ENCODE data around the gene BSCL2. TPM values are rescaled to one million over a fixed set of nuclear protein-coding genes. Genes with fewer than 3 reads are reported as not detected.
"Not testable (repeated sequence)": the region's sequence is repeated elsewhere in the genome, so short reads cannot be mapped to it uniquely, and the experiment has no call there.

The BSCL2 gene
- total RNA-seq, 1 experiment from 2014 or later = 97.2 TPM

DNA sequence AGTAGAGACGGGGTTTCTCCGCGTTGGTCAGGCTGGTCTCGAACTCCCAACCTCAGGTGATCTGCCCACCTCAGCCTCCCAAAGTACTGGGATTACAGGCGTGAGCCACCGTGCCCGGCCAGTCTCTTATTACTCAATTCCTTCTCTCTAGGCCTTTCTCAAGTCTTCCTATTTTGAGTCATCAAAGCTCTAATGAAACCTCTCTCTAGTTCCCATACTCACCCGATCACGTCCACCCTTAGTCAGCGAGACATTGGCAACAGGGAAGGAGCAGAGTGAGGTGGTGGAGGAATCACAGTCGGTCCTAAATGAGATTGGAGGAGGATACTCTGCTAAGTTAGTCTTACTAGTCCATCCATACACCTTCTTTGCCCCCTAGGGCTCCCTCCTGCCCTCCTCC, 5.0 kb downstream of the BSCL2 start:
- Mint-ChIP-seq H3K36me3 (peaks cover 33% of the 10 kb centered on the region), H3K27me3 (ENCODE audit: low read depth) (no peaks in the 10 kb centered on the region; the same call in 1 of the 2 replicates), H3K9me3 (no peaks in the 10 kb centered on the region), H3K4me3 (no peak overlapping the region), H3K4me1 (peaks cover 13% of the 10 kb centered on the region), H3K27ac (peak overlapping the region; percentile 62; the same call in 1 of the 2 replicates)
- DNase-seq (ENCODE audit: low spot score) (no peak), ATAC-seq (no peak)
- TF ChIP-seq, protein P1, sequence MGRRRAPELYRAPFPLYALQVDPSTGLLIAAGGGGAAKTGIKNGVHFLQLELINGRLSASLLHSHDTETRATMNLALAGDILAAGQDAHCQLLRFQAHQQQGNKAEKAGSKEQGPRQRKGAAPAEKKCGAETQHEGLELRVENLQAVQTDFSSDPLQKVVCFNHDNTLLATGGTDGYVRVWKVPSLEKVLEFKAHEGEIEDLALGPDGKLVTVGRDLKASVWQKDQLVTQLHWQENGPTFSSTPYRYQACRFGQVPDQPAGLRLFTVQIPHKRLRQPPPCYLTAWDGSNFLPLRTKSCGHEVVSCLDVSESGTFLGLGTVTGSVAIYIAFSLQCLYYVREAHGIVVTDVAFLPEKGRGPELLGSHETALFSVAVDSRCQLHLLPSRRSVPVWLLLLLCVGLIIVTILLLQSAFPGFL (CRISPR knock-in tag; IDR thresholded peaks at IDR 0.05; ENCODE audit: borderline replicate concordance) = no peak
- no peak for TF ChIP-seq TEAD4 (CRISPR knock-in tag; IDR thresholded peaks at IDR 0.05)
- ChIA-PET POLR2A (no interaction called here), CTCF (no interaction called here)

DNA sequence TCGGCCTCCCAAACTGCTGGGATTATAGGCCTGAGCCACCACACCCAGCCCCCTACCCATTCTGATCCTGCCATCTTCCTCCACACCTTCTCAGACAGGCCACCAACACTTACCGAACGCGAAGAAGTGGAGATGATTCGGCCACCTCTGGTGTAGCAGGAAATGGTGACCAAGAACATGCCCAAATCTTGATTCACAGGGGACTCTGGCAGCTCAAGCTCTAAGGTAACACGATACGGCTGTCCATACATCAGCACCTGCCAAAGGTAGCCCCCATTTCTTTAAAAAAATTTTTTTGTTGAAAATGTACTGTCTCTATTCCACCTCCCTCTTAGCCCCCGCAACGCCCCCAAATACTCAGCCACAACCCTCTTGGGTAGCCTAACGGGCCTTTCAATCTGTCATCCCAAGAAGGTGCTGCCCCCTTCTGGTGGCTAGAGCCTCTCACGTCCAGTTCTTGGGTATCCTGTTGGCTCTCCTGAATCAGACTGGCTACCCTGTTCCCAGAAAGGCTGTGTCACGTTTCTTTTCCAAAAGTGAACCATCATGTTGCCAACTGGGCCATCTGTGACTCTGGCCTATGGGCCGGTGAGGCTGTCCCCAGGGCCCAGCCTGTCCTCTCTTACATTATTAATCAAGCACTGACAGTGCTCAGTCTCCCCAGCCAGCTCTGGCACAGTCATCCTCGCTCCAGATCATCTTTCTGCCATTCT, 12.6 kb downstream of the BSCL2 start:
- no peak overlapping the region for H3K4me3 Mint-ChIP-seq
- POLR2A ChIA-PET = interaction anchor here (1.2 kb wide), 1 partner anchor 103 kb away, joined by 3 read pairs; the partner anchor contains the start of gene TUT1

GRCh38 chr11:62693624-62694023, 13.6 kb downstream of the BSCL2 start:
- H3K9me3 Mint-ChIP-seq; POLR2A ChIA-PET; H3K27ac Mint-ChIP-seq; H3K4me3 Mint-ChIP-seq; H3K27me3 Mint-ChIP-seq (ENCODE audit: low read depth); ATAC-seq; DNase-seq (ENCODE audit: low spot score); H3K4me1 Mint-ChIP-seq: not testable (repeated sequence)
- H3K36me3 Mint-ChIP-seq = peaks cover 31% of the 10 kb centered on the region
- CTCF ChIA-PET = interaction anchor here (0.9 to 2.6 kb wide), 8 partner anchors 12 to 299 kb away, joined by 4 to 14 read pairs (median 9); partner anchors contain the start of genes EEF1G and TUT1

More for the DNA sequence above, 12.6 kb downstream of the BSCL2 start:
- peak overlapping the region; percentile 73 for H3K27ac Mint-ChIP-seq
- TF ChIP-seq SOX15 (CRISPR knock-in tag; IDR thresholded peaks at IDR 0.05) = no peak
- TF ChIP-seq, protein P2, sequence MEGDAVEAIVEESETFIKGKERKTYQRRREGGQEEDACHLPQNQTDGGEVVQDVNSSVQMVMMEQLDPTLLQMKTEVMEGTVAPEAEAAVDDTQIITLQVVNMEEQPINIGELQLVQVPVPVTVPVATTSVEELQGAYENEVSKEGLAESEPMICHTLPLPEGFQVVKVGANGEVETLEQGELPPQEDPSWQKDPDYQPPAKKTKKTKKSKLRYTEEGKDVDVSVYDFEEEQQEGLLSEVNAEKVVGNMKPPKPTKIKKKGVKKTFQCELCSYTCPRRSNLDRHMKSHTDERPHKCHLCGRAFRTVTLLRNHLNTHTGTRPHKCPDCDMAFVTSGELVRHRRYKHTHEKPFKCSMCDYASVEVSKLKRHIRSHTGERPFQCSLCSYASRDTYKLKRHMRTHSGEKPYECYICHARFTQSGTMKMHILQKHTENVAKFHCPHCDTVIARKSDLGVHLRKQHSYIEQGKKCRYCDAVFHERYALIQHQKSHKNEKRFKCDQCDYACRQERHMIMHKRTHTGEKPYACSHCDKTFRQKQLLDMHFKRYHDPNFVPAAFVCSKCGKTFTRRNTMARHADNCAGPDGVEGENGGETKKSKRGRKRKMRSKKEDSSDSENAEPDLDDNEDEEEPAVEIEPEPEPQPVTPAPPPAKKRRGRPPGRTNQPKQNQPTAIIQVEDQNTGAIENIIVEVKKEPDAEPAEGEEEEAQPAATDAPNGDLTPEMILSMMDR (IDR thresholded peaks at IDR 0.05) = peak; percentile 84
- TF ChIP-seq, protein P3, sequence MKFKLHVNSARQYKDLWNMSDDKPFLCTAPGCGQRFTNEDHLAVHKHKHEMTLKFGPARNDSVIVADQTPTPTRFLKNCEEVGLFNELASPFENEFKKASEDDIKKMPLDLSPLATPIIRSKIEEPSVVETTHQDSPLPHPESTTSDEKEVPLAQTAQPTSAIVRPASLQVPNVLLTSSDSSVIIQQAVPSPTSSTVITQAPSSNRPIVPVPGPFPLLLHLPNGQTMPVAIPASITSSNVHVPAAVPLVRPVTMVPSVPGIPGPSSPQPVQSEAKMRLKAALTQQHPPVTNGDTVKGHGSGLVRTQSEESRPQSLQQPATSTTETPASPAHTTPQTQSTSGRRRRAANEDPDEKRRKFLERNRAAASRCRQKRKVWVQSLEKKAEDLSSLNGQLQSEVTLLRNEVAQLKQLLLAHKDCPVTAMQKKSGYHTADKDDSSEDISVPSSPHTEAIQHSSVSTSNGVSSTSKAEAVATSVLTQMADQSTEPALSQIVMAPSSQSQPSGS (CRISPR knock-in tag; IDR thresholded peaks at IDR 0.05; ENCODE audit: borderline replicate concordance, low read depth) = no peak
- H3K36me3 Mint-ChIP-seq = peaks cover 32% of the 10 kb centered on the region
- peak; percentile 86 for DNase-seq (ENCODE audit: low spot score)
- peaks cover 2% of the 10 kb centered on the region; the same call in 1 of the 2 replicates for H3K4me1 Mint-ChIP-seq
- CTCF ChIA-PET = interaction anchor here (0.6 to 2.8 kb wide), 28 partner anchors 11 to 300 kb away, joined by 3 to 14 read pairs (median 4); partner anchors contain the start of genes B3GAT3, BSCL2, C11orf98 and EEF1G
- ATAC-seq = peak; percentile 84
- no peaks in the 10 kb centered on the region for H3K27me3 Mint-ChIP-seq (ENCODE audit: low read depth)
- no peaks in the 10 kb centered on the region for H3K9me3 Mint-ChIP-seq

DNA sequence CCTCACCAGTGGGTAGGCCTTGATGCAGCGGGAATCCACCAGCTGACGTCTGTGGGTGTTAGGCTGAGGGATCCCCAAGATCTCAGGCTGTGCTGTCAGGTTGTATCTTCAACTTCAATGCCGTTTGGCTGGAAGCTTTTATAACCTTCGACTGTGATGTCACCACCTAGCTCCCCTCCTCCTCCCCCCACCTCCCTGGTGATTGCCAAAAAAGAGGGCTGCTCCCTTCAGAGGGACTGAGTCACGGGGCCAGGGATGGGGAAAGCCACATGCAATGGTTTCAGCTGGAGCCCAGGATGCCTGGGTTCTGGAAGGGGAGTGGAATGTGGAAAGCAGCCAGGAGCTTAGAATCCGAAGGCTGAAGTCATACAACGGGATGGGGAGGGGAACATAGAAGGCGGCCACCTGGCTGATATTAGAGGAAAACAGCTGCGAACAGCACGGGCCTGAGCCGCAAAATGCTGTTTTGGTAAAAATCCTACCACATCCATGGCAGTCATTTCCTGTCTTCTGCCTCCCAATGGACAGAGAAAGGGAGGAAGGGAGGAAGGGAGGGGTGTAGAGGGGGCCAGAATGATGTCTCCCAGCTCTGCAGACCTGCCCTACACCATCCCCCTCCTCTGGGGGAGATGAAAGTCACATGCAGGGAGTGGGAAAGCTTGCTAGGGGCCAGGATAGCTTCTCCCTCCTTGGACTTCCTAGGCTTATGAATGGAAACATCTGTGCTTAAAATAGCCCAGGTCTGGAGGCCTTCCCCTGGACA, 17.6 kb downstream of the BSCL2 start, which contains the start of gene LRRN4CL:
Gene LRRN4CL, minus strand, starts transcription at position 110 of the 763 bp plus-strand sequence. CDS start 1,022 bp downstream, outside the sequence.
- H3K9me3 Mint-ChIP-seq = no peaks in the 10 kb centered on the region
- ChIA-PET CTCF (interaction anchor here (0.8 to 3.0 kb wide), 8 partner anchors 10 to 294 kb away, joined by 3 to 21 read pairs (median 5); partner anchors contain the start of genes LBHD1, TMEM179B, UBXN1 and UQCC3), POLR2A (interaction anchor here (0.6 to 2.2 kb wide), 7 partner anchors 14 to 98 kb away, joined by 3 to 9 read pairs (median 6); partner anchors contain the start of genes BSCL2, C11orf98, CSKMT and GNG3)
- no peak for DNase-seq (ENCODE audit: low spot score)
- ATAC-seq = no peak
- H3K27me3 Mint-ChIP-seq (ENCODE audit: low read depth) = no peaks in the 10 kb centered on the region
- peaks cover 25% of the 10 kb centered on the region for H3K36me3 Mint-ChIP-seq
- H3K27ac Mint-ChIP-seq = peak within 1 kb of the TSS; percentile 89
- no peak within 1 kb of the TSS for H3K4me3 Mint-ChIP-seq
- peaks cover 9% of the 10 kb centered on the region; the same call in 1 of the 2 replicates for H3K4me1 Mint-ChIP-seq
- TF ChIP-seq FOXK1 (CRISPR knock-in tag; IDR thresholded peaks at IDR 0.05) = no peak
- TF ChIP-seq HMGXB4 (CRISPR knock-in tag; IDR thresholded peaks at IDR 0.05) = no peak
- no peak for TF ChIP-seq ZNF396 (CRISPR knock-in tag; IDR thresholded peaks at IDR 0.05; ENCODE audit: borderline replicate concordance)
- TF ChIP-seq, protein P4, sequence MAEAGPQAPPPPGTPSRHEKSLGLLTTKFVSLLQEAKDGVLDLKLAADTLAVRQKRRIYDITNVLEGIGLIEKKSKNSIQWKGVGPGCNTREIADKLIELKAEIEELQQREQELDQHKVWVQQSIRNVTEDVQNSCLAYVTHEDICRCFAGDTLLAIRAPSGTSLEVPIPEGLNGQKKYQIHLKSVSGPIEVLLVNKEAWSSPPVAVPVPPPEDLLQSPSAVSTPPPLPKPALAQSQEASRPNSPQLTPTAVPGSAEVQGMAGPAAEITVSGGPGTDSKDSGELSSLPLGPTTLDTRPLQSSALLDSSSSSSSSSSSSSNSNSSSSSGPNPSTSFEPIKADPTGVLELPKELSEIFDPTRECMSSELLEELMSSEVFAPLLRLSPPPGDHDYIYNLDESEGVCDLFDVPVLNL (CRISPR knock-in tag; IDR thresholded peaks at IDR 0.05; ENCODE audit: borderline replicate concordance, low read depth) = no peak
- no peak for TF ChIP-seq SOX15 (CRISPR knock-in tag; IDR thresholded peaks at IDR 0.05)
- TF ChIP-seq FOXP1 (CRISPR knock-in tag; IDR thresholded peaks at IDR 0.05; ENCODE audit: borderline replicate concordance) = no peak
- TF ChIP-seq, protein P5, sequence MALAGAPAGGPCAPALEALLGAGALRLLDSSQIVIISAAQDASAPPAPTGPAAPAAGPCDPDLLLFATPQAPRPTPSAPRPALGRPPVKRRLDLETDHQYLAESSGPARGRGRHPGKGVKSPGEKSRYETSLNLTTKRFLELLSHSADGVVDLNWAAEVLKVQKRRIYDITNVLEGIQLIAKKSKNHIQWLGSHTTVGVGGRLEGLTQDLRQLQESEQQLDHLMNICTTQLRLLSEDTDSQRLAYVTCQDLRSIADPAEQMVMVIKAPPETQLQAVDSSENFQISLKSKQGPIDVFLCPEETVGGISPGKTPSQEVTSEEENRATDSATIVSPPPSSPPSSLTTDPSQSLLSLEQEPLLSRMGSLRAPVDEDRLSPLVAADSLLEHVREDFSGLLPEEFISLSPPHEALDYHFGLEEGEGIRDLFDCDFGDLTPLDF (CRISPR knock-in tag; IDR thresholded peaks at IDR 0.05) = no peak
- TF ChIP-seq SMAD3 (CRISPR knock-in tag; IDR thresholded peaks at IDR 0.05; ENCODE audit: borderline replicate concordance) = no peak
- no peak for TF ChIP-seq EMX1 (CRISPR knock-in tag; IDR thresholded peaks at IDR 0.05)
- TF ChIP-seq ZNF219 (CRISPR knock-in tag; IDR thresholded peaks at IDR 0.05; ENCODE audit: borderline replicate concordance) = no peak
